Measurements from ENCODE around the gene GLI1. TPM values are rescaled to one million over a fixed set of nuclear protein-coding genes. Genes with fewer than 3 reads are reported as not detected.
"Not testable (repeated sequence)": the region's sequence is repeated elsewhere in the genome, so short reads cannot be mapped to it uniquely, and the experiment has no call there.

Gene GLI1
- total RNA-seq, 2 experiments from 2014 or later, result 0.68 to 1.9 TPM

- not testable (repeated sequence) for H3K9me3 Mint-ChIP-seq (ENCODE audit: insufficient read depth); H3K4me3 Mint-ChIP-seq; ATAC-seq; H3K4me1 Mint-ChIP-seq (ENCODE audit: low read depth); H3K27me3 Mint-ChIP-seq (ENCODE audit: low read depth); H3K27ac Mint-ChIP-seq; DNase-seq
- ChIA-PET CTCF (interaction anchor here (1.3 to 1.5 kb wide), 3 partner anchors 43 to 81 kb away, joined by 3 to 6 read pairs (median 3); partner anchors contain the start of gene DCTN2), POLR2A (interaction anchor here (1.1 to 4.5 kb wide), 2 partner anchors 7 to 17 kb away, joined by 6 to 20 read pairs; partner anchors contain the start of gene DDIT3)
- peaks cover 70% of the 10 kb centered on the region for H3K36me3 Mint-ChIP-seq (ENCODE audit: low read depth)
Observed at GRCh38 chr12:57502311-57502969, 42.9 kb downstream of the GLI1 start.

GRCh38 chr12:57506541-57506940, 47.0 kb downstream of the GLI1 start:
- H3K4me1 Mint-ChIP-seq (ENCODE audit: low read depth); CTCF ChIA-PET; H3K27ac Mint-ChIP-seq; DNase-seq; ATAC-seq; POLR2A ChIA-PET; H3K9me3 Mint-ChIP-seq (ENCODE audit: insufficient read depth); H3K27me3 Mint-ChIP-seq (ENCODE audit: low read depth); H3K4me3 Mint-ChIP-seq: not testable (repeated sequence)
- peaks cover 48% of the 10 kb centered on the region for H3K36me3 Mint-ChIP-seq (ENCODE audit: low read depth)

GRCh38 chr12:57507796-57508195, 48.2 kb downstream of the GLI1 start:
- H3K27ac Mint-ChIP-seq; POLR2A ChIA-PET; CTCF ChIA-PET; H3K4me3 Mint-ChIP-seq; H3K27me3 Mint-ChIP-seq (ENCODE audit: low read depth); ATAC-seq; H3K4me1 Mint-ChIP-seq (ENCODE audit: low read depth); H3K9me3 Mint-ChIP-seq (ENCODE audit: insufficient read depth); DNase-seq: not testable (repeated sequence)
- H3K36me3 Mint-ChIP-seq (ENCODE audit: low read depth), result peaks cover 52% of the 10 kb centered on the region

GRCh38 chr12:57511161-57511560, 51.6 kb downstream of the GLI1 start:
- no peak for DNase-seq
- Mint-ChIP-seq H3K27ac (peak overlapping the region; percentile 25), H3K36me3 (ENCODE audit: low read depth) (peaks cover 58% of the 10 kb centered on the region), H3K4me1 (ENCODE audit: low read depth) (peaks cover 5% of the 10 kb centered on the region), H3K9me3 (ENCODE audit: insufficient read depth) (no peaks in the 10 kb centered on the region), H3K27me3 (ENCODE audit: low read depth) (no peaks in the 10 kb centered on the region), H3K4me3 (no peak overlapping the region)
- ChIA-PET CTCF (interaction anchor here (0.7 to 1.2 kb wide), 2 partner anchors 11 to 48 kb away, joined by 3 read pairs; no protein-coding TSS in a partner anchor), POLR2A (no interaction called here)
- no peak for ATAC-seq

- no peaks in the 10 kb centered on the region for H3K27me3 Mint-ChIP-seq (ENCODE audit: low read depth)
- H3K27ac Mint-ChIP-seq, result peak overlapping the region; percentile 62
- DNase-seq, result no peak
- ChIA-PET CTCF (interaction anchor here (0.7 to 1.2 kb wide), 3 partner anchors 9 to 81 kb away, joined by 3 read pairs; no protein-coding TSS in a partner anchor), POLR2A (interaction anchor here (1.0 kb wide), 1 partner anchor 433 kb away, joined by 6 read pairs; no protein-coding TSS in a partner anchor)
- no peaks in the 10 kb centered on the region for H3K9me3 Mint-ChIP-seq (ENCODE audit: insufficient read depth)
- ATAC-seq, result no peak
- H3K4me3 Mint-ChIP-seq, result no peak overlapping the region
- peaks cover 6% of the 10 kb centered on the region for H3K4me1 Mint-ChIP-seq (ENCODE audit: low read depth)
- H3K36me3 Mint-ChIP-seq (ENCODE audit: low read depth), result peaks cover 60% of the 10 kb centered on the region
Observed at GRCh38 chr12:57511588-57512325, 52.2 kb downstream of the GLI1 start.

GRCh38 chr12:57512665-57513064, 53.1 kb downstream of the GLI1 start:
- Mint-ChIP-seq H3K9me3 (ENCODE audit: insufficient read depth) (no peaks in the 10 kb centered on the region), H3K27me3 (ENCODE audit: low read depth) (no peaks in the 10 kb centered on the region), H3K4me3 (no peak overlapping the region), H3K36me3 (ENCODE audit: low read depth) (peaks cover 69% of the 10 kb centered on the region), H3K4me1 (ENCODE audit: low read depth) (peaks cover 14% of the 10 kb centered on the region), H3K27ac (peak overlapping the region; percentile 62)
- ChIA-PET POLR2A (interaction anchor here (1.0 kb wide), 1 partner anchor 434 kb away, joined by 6 read pairs; no protein-coding TSS in a partner anchor), CTCF (interaction anchor here (1.2 to 1.7 kb wide), 3 partner anchors 15 to 80 kb away, joined by 3 to 4 read pairs (median 3); no protein-coding TSS in a partner anchor)
- DNase-seq (no peak), ATAC-seq (no peak)

- Mint-ChIP-seq H3K36me3 (ENCODE audit: low read depth) (peaks cover 70% of the 10 kb centered on the region), H3K27ac (peak overlapping the region; percentile 62)
Observed at GRCh38 chr12:57513266-57513665, 53.7 kb downstream of the GLI1 start.

GRCh38 chr12:57513677-57514076, 54.1 kb downstream of the GLI1 start:
- H3K27ac Mint-ChIP-seq, result not testable (repeated sequence)

More at GRCh38 chr12:57513266-57513665, 53.7 kb downstream of the GLI1 start:
- ChIA-PET CTCF (interaction anchor here (1.2 to 1.7 kb wide), 3 partner anchors 16 to 80 kb away, joined by 3 to 4 read pairs (median 3); no protein-coding TSS in a partner anchor), POLR2A (no interaction called here)
- H3K9me3 Mint-ChIP-seq (ENCODE audit: insufficient read depth), result no peaks in the 10 kb centered on the region
- H3K4me1 Mint-ChIP-seq (ENCODE audit: low read depth), result peaks cover 18% of the 10 kb centered on the region
- ATAC-seq (no peak), DNase-seq (no peak)
- no peaks in the 10 kb centered on the region for H3K27me3 Mint-ChIP-seq (ENCODE audit: low read depth)
- H3K4me3 Mint-ChIP-seq, result no peak overlapping the region

GRCh38 chr12:57514246-57514645, 54.7 kb downstream of the GLI1 start:
- not testable (repeated sequence) for H3K27me3 Mint-ChIP-seq (ENCODE audit: low read depth); ATAC-seq; H3K9me3 Mint-ChIP-seq (ENCODE audit: insufficient read depth); H3K27ac Mint-ChIP-seq; H3K4me3 Mint-ChIP-seq; DNase-seq
- peaks cover 27% of the 10 kb centered on the region for H3K4me1 Mint-ChIP-seq (ENCODE audit: low read depth)
- ChIA-PET CTCF (interaction anchor here (0.9 to 1.4 kb wide), 4 partner anchors 10 to 55 kb away, joined by 3 to 4 read pairs (median 3); no protein-coding TSS in a partner anchor), POLR2A (interaction anchor here (0.8 kb wide), 1 partner anchor 38 kb away, joined by 3 read pairs; no protein-coding TSS in a partner anchor)
- H3K36me3 Mint-ChIP-seq (ENCODE audit: low read depth), result peaks cover 75% of the 10 kb centered on the region

More at GRCh38 chr12:57513677-57514076, 54.1 kb downstream of the GLI1 start:
- H3K27me3 Mint-ChIP-seq (ENCODE audit: low read depth); DNase-seq; H3K4me3 Mint-ChIP-seq; H3K9me3 Mint-ChIP-seq (ENCODE audit: insufficient read depth); ATAC-seq; POLR2A ChIA-PET: not testable (repeated sequence)
- H3K36me3 Mint-ChIP-seq (ENCODE audit: low read depth), result peaks cover 74% of the 10 kb centered on the region
- peaks cover 22% of the 10 kb centered on the region for H3K4me1 Mint-ChIP-seq (ENCODE audit: low read depth)
- CTCF ChIA-PET, result interaction anchor here (1.4 to 1.7 kb wide), 2 partner anchors 17 to 55 kb away, joined by 3 to 4 read pairs; no protein-coding TSS in a partner anchor

- H3K4me1 Mint-ChIP-seq (ENCODE audit: low read depth), result peaks cover 29% of the 10 kb centered on the region
- H3K27me3 Mint-ChIP-seq (ENCODE audit: low read depth), result no peaks in the 10 kb centered on the region
- H3K36me3 Mint-ChIP-seq (ENCODE audit: low read depth), result peaks cover 77% of the 10 kb centered on the region
- no peak overlapping the region for H3K27ac Mint-ChIP-seq
- ChIA-PET POLR2A (interaction anchor here (0.8 to 1.2 kb wide), 2 partner anchors 9 to 38 kb away, joined by 3 read pairs; no protein-coding TSS in a partner anchor), CTCF (interaction anchor here (0.9 to 3.9 kb wide), 5 partner anchors 9 to 63 kb away, joined by 3 to 15 read pairs (median 3); no protein-coding TSS in a partner anchor)
- H3K4me3 Mint-ChIP-seq, result no peak overlapping the region
- ATAC-seq (no peak), DNase-seq (no peak)
- no peaks in the 10 kb centered on the region for H3K9me3 Mint-ChIP-seq (ENCODE audit: insufficient read depth)
Observed at GRCh38 chr12:57514720-57515407, 55.3 kb downstream of the GLI1 start.

- ATAC-seq (no peak), DNase-seq (no peak)
- H3K9me3 Mint-ChIP-seq (ENCODE audit: insufficient read depth), result no peaks in the 10 kb centered on the region
- ChIA-PET CTCF (interaction anchor here (0.9 to 3.9 kb wide), 6 partner anchors 9 to 63 kb away, joined by 3 to 15 read pairs (median 3); no protein-coding TSS in a partner anchor), POLR2A (interaction anchor here (1.2 kb wide), 1 partner anchor 10 kb away, joined by 3 read pairs; no protein-coding TSS in a partner anchor)
- H3K27ac Mint-ChIP-seq, result no peak overlapping the region
- no peaks in the 10 kb centered on the region for H3K27me3 Mint-ChIP-seq (ENCODE audit: low read depth)
- H3K4me3 Mint-ChIP-seq, result no peak overlapping the region
- H3K36me3 Mint-ChIP-seq (ENCODE audit: low read depth), result peaks cover 80% of the 10 kb centered on the region
- peaks cover 29% of the 10 kb centered on the region for H3K4me1 Mint-ChIP-seq (ENCODE audit: low read depth)
Observed at GRCh38 chr12:57515408-57515933, 55.9 kb downstream of the GLI1 start.
